NK-92 (cell line): Measurements from ENCODE around the gene CLRN3.

ENCODE experiments used
- DNase-seq: peaks from one replicate; lab custom pipeline; 2025; ENCODE audit not compliant: unreplicated experiment; lab: John Stamatoyannopoulos, UW

The CLRN3 gene

DNA sequence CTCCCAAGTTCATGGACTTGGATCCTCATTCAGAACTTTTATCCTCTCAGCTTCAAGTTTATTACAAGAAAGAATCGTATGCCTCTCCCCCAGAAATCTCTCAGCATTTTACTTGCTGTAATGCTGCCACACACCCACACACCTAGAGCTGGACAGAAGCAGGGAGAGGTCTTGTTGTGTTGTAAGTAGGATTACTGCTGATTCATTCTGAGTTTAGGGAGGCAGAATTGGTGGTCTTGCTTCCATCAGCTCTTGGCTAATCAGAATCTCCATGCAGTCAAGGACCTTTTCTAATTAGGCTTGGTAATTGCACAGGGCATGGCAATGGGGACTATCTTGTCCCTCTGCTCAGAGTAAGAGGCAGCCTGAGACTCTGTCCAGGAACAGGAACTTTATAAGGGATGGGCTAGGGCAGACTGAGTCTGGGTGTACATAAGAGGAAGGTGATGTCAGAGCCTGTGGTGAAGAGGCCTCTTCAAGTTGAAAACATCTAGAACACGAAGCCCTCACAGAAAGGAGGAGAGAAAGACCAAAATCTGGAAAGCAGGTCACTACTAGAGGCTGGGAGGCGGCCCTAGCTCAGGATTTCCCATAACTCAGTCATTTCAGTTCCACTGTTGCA, 7.1 kb upstream of the CLRN3 start:
- no peak for DNase-seq

DNA sequence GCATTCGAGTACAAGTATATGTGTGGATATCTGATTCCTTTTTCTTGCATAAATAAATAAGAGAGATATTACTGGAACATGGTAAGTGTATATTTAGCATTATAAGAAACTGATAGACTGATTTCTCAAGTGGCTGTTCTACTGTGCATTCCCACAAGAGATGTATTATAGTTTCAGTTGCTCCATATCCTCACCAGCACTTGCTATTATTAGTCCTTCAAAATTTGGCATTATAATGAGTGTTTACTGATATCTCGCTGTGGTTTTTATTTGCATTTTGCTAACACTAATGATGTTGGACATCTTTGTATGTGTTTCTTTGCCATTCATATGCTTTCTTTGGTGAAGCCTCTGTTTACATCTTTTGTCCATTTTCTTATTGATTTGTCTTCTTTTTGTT, 4.4 kb upstream of the CLRN3 start:
- no peak for DNase-seq

DNA sequence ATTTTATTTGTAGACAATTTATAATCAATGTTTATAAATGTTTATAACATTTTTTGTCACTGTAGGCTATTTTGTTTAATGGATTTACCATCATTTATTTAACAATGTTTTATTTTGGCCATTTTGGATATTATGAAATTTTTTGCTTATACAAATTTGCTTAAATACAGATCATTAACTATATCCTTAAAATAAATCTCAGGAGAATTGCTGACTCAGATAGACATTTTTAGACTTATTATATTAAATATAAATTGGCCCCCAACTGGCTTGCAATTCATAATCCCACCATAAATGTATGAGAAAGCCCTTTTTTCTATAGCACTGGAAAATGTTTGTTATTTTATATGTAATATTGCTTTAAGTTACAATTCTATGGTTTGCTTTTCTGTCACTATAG, 3.8 kb upstream of the CLRN3 start:
- DNase-seq, result no peak

DNA sequence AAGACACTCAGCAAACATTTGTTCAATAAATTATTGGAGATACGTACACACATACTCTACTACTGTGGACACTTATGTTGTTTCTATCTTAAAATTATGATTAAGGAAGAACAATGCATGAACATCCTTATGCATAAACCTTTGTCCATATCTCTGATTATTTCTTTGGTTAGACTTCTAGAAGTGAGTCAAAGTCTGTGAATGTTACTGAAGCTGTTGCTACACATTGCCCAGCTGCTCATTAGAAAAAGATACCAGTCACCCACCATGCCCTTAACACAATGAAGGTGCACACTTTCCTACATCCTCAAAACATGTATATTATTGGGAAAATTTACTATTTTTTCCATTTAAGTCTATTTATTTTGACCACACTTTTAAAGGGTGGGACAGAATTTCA, 1.4 kb upstream of the CLRN3 start:
- no peak for DNase-seq

DNA sequence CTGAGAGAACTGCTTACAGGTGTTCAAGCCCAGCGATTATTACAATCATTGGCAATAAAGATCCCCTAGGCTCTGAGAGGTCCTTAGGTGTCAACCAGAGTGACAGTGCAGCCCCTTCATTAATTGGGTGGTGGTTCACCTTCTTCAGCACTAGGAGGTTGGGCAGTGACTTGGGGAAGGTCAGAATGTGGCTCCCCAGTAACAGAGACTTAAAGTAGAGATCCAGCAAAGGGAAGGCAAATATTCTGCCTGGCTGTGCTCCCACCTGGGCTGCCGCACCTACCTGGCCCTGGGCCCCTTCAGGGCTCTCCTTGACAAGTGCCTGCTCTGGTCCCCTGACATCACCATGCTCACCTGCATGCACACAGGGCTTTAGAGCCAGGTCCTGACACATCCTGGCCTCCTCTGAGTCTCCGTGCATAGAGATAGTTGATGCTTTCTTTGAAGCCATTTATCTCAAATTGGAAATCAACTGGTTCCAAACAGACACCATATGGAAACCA, 1.9 kb downstream of the CLRN3 start:
- DNase-seq, result no peak

DNA sequence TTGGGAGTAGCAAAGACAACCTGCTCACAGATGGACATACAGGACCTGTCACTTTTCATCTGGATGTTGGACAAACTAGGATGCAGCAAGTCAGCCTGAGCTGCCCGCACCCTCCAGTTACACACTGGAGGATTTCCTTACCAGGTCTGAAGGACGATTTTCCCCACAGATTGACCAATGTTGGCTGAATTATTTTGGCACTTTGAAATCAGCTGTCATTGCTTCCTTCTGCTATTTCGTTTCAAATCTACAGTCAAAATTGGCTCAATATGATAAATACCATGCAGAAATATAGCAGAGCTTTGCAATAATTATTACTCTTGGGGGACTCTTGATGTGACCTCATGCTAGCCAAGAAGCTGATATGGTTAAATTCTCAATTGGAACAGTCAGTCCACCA, 2.5 kb downstream of the CLRN3 start:
- DNase-seq, result no peak

DNA sequence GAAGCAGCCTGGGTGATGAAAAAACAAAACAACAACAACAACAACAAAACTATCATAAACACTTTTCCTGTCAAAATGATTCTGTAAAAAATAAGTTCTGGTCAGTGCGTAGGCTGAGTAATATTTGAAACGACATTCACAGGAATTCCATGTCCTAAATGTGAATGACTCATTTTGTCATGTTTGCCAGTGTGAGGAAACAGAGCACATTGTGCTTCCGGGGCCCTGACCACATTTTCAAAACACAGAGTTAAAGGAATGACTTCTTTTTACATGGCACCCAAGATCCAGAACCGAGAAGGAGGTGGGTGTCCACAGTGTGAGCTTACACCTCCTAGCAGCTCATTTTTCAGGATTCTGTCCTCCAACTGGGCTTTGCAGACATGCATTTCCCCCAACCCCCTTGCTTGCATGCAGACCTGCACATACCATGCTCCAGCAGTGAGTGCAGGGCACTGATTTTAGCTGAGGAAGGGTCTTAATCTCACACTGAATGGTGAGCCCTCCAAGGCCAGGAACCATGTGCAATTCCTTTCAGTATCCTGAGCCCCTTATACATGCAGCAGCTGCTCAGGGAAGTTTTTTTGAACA, 3.0 kb downstream of the CLRN3 start:
- DNase-seq, result no peak

DNA sequence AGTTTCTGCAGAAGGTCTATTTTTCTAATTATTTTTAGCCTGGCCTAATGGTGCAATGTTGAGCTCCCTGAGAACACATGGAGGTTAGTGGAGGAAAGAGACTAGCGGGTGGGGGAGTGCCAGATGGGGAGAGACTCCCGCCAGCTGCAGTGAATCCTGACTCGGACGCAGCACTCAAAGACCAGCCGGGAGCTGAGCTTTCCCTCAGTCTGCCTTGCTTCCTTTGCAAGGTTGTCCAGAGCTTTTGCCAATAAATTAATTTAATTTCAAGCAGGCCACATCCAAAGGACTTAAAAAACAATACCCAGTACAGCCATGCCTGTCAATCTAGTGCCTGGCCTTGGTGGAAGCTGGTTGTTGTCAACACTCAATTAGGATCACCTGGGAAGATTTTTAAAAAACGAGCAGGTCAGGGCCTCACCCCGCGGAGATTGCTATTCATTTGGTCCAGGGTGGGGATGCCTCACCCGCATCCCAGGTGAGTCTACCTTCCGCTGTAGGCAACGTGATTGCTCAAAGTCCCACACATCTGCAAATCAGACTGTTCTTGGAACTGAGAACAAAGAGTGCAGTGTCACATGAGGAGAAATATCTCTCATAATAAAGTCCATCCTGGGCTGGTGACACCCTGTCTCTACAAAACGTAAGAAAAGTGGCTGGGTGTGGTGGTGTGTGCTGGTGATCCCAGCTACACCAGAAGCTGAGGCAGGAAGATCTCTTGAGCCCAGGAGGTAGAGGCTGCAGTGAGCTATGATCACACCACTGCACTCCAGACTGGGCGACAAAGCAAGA, 4.0 kb downstream of the CLRN3 start:
- no peak for DNase-seq

DNA sequence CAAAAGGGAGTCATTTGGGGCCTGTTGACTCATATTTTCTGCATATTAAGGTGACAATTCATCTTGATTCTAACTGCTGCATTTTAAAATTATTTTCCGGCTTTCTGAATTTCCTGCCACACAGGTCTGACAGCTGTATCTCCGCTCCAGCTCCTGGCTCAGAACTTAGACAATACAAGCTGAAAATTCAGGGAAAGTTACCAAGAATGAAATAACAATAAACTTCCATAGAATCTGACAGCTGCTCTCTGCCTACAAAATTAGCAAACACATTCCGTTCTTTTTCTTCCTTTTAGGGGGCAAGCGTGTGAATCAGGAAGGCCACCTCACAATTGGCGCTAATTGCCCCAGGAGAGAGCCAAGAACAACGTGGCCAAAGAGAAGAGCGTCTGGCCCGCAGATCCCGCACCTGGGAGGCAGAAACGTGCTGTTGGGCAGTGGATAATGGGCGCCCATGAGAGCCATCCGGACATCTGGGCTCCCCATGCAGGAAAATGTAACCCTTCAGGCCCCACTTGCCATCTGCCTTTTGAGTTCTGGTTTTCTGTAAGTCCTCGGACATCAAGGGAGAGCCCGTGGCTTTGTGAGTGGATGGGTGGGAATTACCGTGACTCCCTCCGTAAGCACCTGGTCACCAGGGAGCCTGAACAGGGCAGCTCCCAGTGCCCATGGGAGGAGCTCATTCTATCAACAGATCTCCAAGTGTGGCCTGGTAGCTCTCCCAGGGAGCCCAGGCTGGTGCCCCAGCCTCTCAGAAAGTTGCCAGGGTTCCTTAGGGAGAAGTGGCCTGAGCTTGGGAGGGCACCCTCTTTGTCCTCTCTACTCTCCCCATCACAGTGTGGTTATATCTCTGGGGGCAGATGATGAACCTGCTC, 5.0 kb downstream of the CLRN3 start:
- DNase-seq, result no peak

DNA sequence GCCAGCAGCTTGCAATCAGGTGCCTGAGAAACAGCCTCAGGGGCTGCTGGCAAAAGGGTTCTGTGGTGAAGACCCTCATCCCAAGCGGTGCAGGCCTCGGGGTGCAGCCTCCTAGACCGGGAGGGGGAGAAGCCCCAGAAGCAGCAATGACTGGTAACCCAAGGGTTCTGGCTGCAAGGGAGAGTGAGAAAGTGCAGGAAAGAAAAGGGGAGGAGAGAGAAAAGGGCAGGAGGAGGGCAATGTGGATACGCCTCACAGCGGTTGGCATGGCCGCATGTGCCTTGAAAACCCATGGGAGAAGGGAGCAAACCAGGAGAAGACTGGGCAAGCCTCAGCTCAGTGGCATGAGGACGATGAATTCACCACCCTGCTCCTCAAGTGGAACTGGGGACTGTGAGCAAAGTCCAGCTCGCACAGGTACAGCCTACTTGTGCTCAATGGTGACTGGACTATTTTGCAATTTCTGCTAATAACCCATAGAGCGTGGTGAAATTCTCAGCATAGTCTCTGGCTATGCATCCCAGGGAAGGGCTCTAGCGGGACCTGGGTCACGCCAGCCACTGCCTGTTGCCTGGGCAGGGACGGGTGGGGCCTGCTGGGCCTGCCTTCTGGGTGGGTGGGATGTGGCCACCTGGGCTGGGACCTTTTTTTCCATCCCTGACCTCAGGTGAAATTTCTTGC, 6.2 kb downstream of the CLRN3 start:
- no peak for DNase-seq

DNA sequence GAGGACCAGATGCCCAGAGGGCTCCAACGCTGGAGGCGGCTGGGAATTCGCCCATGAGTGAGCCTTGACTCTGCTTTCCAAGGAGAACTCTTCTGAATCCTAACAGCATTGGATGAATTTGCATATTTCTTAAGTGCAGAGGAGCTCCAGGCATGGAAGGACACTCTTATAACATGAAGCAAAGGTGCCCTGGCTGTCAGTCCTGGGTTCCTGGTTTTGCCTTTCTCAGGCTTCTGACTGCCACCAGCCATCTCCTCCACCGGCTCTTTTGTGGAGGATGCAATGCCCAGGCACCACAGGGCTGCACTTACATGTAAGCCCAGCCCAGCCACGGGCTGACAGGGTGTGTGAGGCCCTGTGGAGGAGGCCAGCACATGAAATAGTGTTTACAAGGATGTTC, 8.2 kb downstream of the CLRN3 start:
- no peak for DNase-seq

DNA sequence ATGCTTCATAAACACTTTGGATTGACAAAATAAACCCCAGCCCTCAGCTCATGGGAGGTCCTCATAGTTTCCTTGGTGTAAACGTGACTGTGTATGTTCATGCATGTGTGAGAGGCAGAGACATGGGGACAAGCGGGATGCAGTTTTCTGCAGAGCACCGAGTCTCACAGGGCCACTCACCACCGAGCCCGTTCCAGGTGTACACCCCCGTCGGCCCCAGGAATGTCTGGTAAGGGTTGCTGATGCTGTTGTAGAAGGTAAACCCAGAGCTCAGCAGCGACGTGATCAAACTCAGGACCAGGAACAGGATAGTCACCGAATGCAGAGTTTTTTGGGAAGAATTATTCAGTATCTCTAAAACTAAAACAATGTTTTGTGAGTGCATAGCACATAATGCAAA, 9.2 kb downstream of the CLRN3 start:
- no peak for DNase-seq

DNA sequence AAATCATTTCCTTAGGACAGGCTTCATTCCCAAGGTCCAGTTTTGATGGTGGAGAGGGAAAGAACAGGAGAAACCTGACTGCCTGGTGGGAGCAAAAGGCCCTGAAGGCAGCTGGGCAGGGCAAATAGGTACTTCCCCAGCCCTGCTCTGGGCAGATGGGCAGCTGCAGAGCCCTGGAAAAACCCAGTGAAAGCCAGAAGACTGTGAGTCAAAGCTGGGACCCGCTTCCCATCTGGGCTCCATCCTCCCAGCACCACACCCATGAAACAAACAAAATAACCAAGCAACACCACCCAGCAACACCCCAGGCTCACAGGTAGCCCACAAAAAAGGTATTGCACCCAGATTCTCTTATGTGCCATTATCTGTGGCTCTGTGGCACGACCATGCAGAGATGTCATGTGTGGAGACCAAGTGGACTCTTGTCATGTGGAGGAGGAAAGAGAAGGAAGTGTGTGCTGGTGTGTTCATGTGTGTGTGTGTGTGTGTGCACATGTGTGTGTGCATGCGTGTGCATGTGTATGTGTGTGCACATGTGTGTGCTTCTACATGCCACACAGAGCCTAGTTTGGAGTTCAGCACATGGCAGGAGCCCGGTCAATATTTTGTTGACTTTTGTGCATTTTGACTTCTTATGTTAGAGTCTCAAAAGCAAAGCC, 9.8 kb downstream of the CLRN3 start:
- no peak for DNase-seq

DNA sequence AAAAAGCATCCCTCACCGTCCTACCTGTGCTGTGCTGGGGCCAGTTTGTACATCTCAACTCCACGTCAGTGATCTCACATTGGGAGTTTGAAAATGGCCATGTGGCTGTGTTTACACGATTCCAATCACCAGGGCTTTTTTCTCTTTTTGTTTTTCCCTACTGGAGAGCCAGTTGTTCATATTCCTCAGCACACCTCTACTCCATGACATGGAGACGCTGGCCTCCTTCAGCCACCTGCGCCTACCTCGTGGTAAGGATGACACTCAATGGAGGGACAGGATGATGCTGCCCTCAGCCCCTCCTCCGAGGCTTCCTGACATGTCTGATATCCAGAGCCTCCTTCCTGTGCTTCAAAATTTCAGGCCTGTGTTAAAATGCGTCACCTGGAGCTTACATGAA, 10.3 kb downstream of the CLRN3 start:
- no peak for DNase-seq

DNA sequence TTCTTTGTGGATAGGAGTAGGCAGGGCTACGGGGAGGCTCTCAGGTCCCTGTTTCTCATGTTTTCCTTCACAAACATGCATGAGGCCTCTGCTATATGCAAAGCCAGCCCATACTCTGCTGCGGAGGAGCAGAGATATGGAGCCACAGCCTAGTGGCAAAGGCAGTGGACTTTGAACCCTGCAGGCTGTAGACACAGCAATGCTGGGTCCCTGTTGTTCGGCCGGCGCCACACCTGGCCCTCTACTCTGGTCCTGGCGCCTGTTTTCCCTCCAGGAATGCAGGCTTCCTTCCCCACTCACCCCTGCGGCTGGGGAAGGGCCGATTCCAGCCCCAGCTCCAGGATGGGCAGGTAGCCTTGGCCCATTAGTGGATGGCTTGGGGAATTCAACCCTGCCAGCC, 11.5 kb downstream of the CLRN3 start:
- DNase-seq, result no peak

DNA sequence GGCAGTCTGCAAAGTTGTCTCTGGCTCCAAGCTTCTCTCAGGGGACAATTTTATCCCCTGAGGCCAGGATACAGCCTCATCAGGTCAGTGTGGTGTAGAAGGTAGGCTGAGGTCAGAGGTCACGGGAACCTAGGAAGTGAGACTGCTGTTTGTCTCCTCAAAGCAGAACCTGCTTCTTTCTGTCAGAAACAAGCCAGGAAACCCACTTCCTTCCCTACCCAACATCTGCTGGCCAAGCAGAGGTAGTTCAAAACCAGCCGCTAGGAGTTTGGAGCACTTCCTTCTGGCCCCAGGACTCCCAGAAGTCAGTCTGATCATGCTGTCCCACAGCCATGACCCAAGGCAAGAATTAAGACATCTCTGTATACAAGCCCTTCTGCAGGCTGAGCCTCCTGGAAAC, 12.2 kb downstream of the CLRN3 start:
- no peak for DNase-seq

DNA sequence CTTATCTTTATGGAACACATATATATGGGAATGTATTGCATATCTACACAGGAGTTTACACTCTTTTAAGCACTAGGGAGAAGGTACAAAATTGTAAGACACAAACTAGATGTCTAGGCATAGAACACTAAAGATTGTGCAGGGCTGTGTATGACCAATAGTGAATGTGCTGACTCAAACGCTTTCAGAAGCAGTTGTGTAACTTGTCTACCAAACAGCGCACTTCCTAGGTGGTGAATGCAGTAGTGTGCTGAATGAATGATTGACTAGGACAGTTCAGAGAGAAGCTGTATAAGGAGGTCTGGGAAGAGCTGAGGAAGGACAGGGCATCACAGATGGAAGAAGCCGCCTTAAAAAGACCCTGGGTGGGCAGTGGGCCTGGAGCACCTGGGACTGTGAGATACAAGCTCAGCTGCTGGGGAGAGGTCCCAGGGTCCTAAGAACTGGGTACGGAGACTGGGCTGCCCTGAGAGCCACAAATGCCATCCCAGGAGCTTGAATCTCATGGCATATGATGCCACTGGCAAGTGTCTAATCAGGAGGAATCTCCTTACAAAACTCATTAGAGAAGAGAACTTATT, 14.2 kb downstream of the CLRN3 start:
- no peak for DNase-seq

DNA sequence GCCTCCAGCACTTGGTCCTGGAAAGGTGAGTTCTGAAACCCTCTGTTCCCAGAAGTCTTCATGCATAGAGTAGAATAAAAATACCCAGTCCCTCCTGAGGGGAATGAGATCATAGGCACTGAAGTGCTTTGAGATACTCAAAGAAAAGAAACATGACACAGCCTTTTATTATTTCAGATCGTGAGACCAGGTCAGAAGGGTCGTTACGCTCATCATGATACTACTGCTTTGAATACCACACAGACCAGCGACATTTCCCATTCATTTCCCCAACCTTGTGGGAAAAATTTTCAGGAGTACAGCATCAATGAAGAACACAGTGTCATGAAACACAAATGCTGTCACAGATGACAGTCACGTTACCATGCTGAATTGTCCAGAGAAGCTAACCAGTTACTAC, 15.0 kb downstream of the CLRN3 start:
- DNase-seq, result no peak

DNA sequence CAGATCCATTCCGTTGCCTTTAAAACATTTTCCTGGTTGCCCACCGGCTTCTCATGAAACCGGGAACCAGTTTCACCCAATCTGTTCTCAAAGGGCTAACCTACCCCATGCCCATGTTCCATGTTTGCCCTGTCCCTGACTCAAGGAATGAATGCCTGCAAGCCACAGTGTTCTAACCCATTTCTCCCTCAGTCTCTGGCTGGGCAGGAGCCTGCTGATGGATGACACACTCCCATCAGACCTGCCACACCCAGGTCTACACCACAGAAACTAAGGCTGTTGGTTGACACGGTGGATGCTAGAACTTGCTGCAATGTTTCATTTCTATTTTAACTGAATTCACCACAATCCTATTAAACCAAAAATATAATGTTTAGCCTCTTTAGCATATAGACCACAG, 15.6 kb downstream of the CLRN3 start:
- DNase-seq, result no peak

DNA sequence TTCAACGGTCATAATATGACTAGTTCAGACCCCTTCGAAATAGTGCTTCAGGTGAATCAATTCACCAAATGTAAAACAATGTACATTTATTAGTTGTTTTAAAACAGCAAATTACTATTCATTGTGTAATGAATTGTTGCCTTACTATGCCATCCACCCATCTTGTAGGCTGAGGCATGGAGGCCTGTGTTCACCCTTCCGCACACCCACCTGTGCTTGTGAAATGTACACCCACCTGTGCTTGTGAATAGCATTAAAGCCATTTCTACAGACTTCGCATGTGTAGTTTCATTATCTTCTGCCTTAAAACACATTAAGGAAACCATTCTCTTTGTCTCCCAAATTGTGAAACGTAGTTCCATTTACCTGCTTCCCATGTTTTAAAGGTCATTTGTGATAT, 16.8 kb downstream of the CLRN3 start:
- no peak for DNase-seq
